Choroid plexus epithelial cell (primary cell): ENCODE data around the gene MYH10.

Source experiments
- DNase-seq: peaks from one replicate; pipeline ENCODE4 v3.0.0-alpha.2; 2010; ENCODE audit warnings: low read depth
- H3K4me3 ChIP-seq: 2 replicates; pipeline ENCODE4 v1.5.1; 2011; ENCODE audit warnings: low read depth, mild to moderate bottlenecking, control low read depth, low read length, moderate library complexity
- CTCF ChIP-seq: conservative IDR thresholded peaks from 2 replicates; pipeline ENCODE4 v1.5.1; 2011; ENCODE audit warnings: low read depth, mild to moderate bottlenecking, control low read depth, inconsistent platforms, low read length, moderate library complexity

The MYH10 gene

GRCh38 chr17:8563981-8564602 lies 66.4 kb downstream of the MYH10 start:
- no peak overlapping the region for H3K4me3 ChIP-seq
- no peak for TF ChIP-seq CTCF
- no peak for DNase-seq

GRCh38 chr17:8563024-8563776 lies 67.3 kb downstream of the MYH10 start:
- TF ChIP-seq CTCF = no peak
- DNase-seq = no peak
- H3K4me3 ChIP-seq = no peak overlapping the region

- no peak for TF ChIP-seq CTCF
- no peak overlapping the region for H3K4me3 ChIP-seq
- no peak for DNase-seq
Observed at GRCh38 chr17:8558144-8558543, 72.4 kb downstream of the MYH10 start.

GRCh38 chr17:8557176-8557806 lies 73.2 kb downstream of the MYH10 start:
- no peak overlapping the region for H3K4me3 ChIP-seq
- TF ChIP-seq CTCF = no peak
- DNase-seq = peak; percentile 38

- H3K4me3 ChIP-seq = no peak overlapping the region
- no peak for DNase-seq
- TF ChIP-seq CTCF = no peak
Observed at GRCh38 chr17:8556074-8556473, 74.5 kb downstream of the MYH10 start.

GRCh38 chr17:8555062-8555461 lies 75.5 kb downstream of the MYH10 start:
- no peak for DNase-seq
- H3K4me3 ChIP-seq = no peak overlapping the region
- no peak for TF ChIP-seq CTCF
